ENCODE data around the gene POLE.
"Not testable (repeated sequence)": the region's sequence is repeated elsewhere in the genome, so short reads cannot be mapped to it uniquely, and the experiment has no call there.

Gene POLE

GRCh38 chr12:132601171-132601883 lies 85.8 kb downstream of the POLE start:
- DNase-seq (ENCODE audit: extremely low read depth in 1 of 2, low read depth in 1 of 2) = no peak

- DNase-seq (ENCODE audit: extremely low read depth in 1 of 2, low read depth in 1 of 2) = no peak
These were observed 86.8 kb downstream of the POLE start for GRCh38 chr12:132600048-132601032.

GRCh38 chr12:132599502-132599901 lies 87.6 kb downstream of the POLE start:
- not testable (repeated sequence) for DNase-seq (ENCODE audit: extremely low read depth in 1 of 2, low read depth in 1 of 2)

GRCh38 chr12:132597333-132598316 lies 89.5 kb downstream of the POLE start:
- DNase-seq (ENCODE audit: extremely low read depth in 1 of 2, low read depth in 1 of 2) = no peak

GRCh38 chr12:132596016-132596415 lies 91.1 kb downstream of the POLE start:
- DNase-seq (ENCODE audit: extremely low read depth in 1 of 2, low read depth in 1 of 2) = no peak

- DNase-seq (ENCODE audit: extremely low read depth in 1 of 2, low read depth in 1 of 2) = no peak
These were observed 92.0 kb downstream of the POLE start for GRCh38 chr12:132595183-132595582.

- DNase-seq (ENCODE audit: extremely low read depth in 1 of 2, low read depth in 1 of 2) = no peak
These were observed 93.2 kb downstream of the POLE start for GRCh38 chr12:132593938-132594358.

- no peak for DNase-seq (ENCODE audit: extremely low read depth in 1 of 2, low read depth in 1 of 2)
These were observed 93.6 kb downstream of the POLE start for GRCh38 chr12:132593521-132593920.

- no peak for DNase-seq (ENCODE audit: extremely low read depth in 1 of 2, low read depth in 1 of 2)
These were observed 94.1 kb downstream of the POLE start for GRCh38 chr12:132593071-132593470.

GRCh38 chr12:132592282-132592970 lies 94.7 kb downstream of the POLE start:
- no peak for DNase-seq (ENCODE audit: extremely low read depth in 1 of 2, low read depth in 1 of 2)

GRCh38 chr12:132591107-132591935 lies 95.8 kb downstream of the POLE start:
- DNase-seq (ENCODE audit: extremely low read depth in 1 of 2, low read depth in 1 of 2) = no peak

- DNase-seq (ENCODE audit: extremely low read depth in 1 of 2, low read depth in 1 of 2) = no peak
These were observed 98.1 kb downstream of the POLE start for GRCh38 chr12:132588821-132589669.

- DNase-seq (ENCODE audit: extremely low read depth in 1 of 2, low read depth in 1 of 2) = no peak
These were observed 98.8 kb downstream of the POLE start for GRCh38 chr12:132588319-132588718.

GRCh38 chr12:132587781-132588180 lies 99.4 kb downstream of the POLE start:
- no peak for DNase-seq (ENCODE audit: extremely low read depth in 1 of 2, low read depth in 1 of 2)

- DNase-seq (ENCODE audit: extremely low read depth in 1 of 2, low read depth in 1 of 2) = no peak
These were observed 100.2 kb downstream of the POLE start for GRCh38 chr12:132586929-132587328.

GRCh38 chr12:132585177-132585576 lies 102.0 kb downstream of the POLE start:
- no peak for DNase-seq (ENCODE audit: extremely low read depth in 1 of 2, low read depth in 1 of 2)

- no peak for DNase-seq (ENCODE audit: extremely low read depth in 1 of 2, low read depth in 1 of 2)
These were observed 102.7 kb downstream of the POLE start for GRCh38 chr12:132584429-132584828.

GRCh38 chr12:132583736-132584135 lies 103.4 kb downstream of the POLE start:
- no peak for DNase-seq (ENCODE audit: extremely low read depth in 1 of 2, low read depth in 1 of 2)

GRCh38 chr12:132583411-132583710 lies 103.8 kb downstream of the POLE start:
- DNase-seq (ENCODE audit: extremely low read depth in 1 of 2, low read depth in 1 of 2) = no peak

Data from activated CD8-positive, alpha-beta memory T cell treated with anti-CD3 and anti-CD28 coated beads for 1 hour (primary cell).